HEK293 (cell line): ENCODE data around the gene ACAA1.

ENCODE experiments used
- CTCF ChIA-PET: fragments of 350-600 bp; formaldehyde crosslinking; extraction: SDS; loops from one replicate; lab custom pipeline; 2021; ENCODE audit warnings: antibody characterized with exemption; lab: Yijun Ruan, JAX
- POLR2A ChIA-PET: fragments of 300-600 bp; formaldehyde crosslinking; extraction: SDS; loops from one replicate; lab custom pipeline; 2020; ENCODE audit warnings: antibody characterized with exemption, inconsistent platforms; lab: Yijun Ruan, JAX
- H3K27ac ChIP-seq: fragments of 200-500 bp; sonication (Bioruptor generic); 2 replicates; pipeline ENCODE4 v1.5.1; 2014; ENCODE audit warnings: low read depth, low read length, control low read depth, inconsistent platforms; ENCODE audit errors: extremely low read depth
- H3K36me3 ChIP-seq, 2 experiments: fragments of 200-500 bp in 1 of 2; sonication (Bioruptor generic) in 1 of 2; 1 replicate in 1 of 2; 2 replicates in 1 of 2; pipeline ENCODE4 v1.5.1; 2014 to 2017; ENCODE audit warnings: inconsistent platforms in 2 of 2, low read length in 2 of 2; ENCODE audit not compliant: control insufficient read depth in 2 of 2, insufficient read depth in 1 of 2
- H3K4me1 ChIP-seq: fragments of 200-500 bp; sonication (Bioruptor generic); 2 replicates; pipeline ENCODE4 v1.5.1; 2014; ENCODE audit warnings: mild to moderate bottlenecking, low read length, inconsistent platforms; ENCODE audit not compliant: control insufficient read depth, insufficient read depth
- H3K4me3 ChIP-seq: 2 replicates; pipeline ENCODE4 v1.5.1; 2011; ENCODE audit warnings: low read depth, mild to moderate bottlenecking, control low read depth, low read length, moderate library complexity
- H3K9me3 ChIP-seq: fragments of 200-500 bp; sonication (Bioruptor generic); 2 replicates; pipeline ENCODE4 v1.5.1; 2014; ENCODE audit warnings: low read depth, low read length, inconsistent platforms; ENCODE audit not compliant: control insufficient read depth, insufficient read depth
- KLF7 ChIP-seq: fragments of 450-650 bp; formaldehyde crosslinking; IDR thresholded peaks from 2 replicates; pipeline ENCODE4 v1.5.1; 2016; ENCODE audit warnings: missing biosample characterization, missing genetic modification characterization, borderline replicate concordance
- MEIS1 ChIP-seq: sonication (generic); formaldehyde crosslinking; IDR thresholded peaks from 2 replicates; pipeline ENCODE4 v1.8.1; 2022; ENCODE audit warnings: missing genetic modification reagents, mild to moderate bottlenecking, borderline replicate concordance
- OVOL3 ChIP-seq: fragments of 450-650 bp; formaldehyde crosslinking; IDR thresholded peaks from 2 replicates; pipeline ENCODE4 v1.5.1; 2016; ENCODE audit warnings: missing biosample characterization, missing genetic modification characterization
- PBX3 ChIP-seq: sonication (generic); formaldehyde crosslinking; IDR thresholded peaks from 2 replicates; pipeline ENCODE4 v1.8.1; 2022; ENCODE audit warnings: mild to moderate bottlenecking, moderate library complexity, missing genetic modification reagents
- PRDM6 ChIP-seq: fragments of 450-650 bp; formaldehyde crosslinking; IDR thresholded peaks from 2 replicates; pipeline ENCODE4 v1.5.1; 2017; ENCODE audit warnings: missing biosample characterization, missing genetic modification characterization
- SALL2 ChIP-seq: fragments of 450-650 bp; formaldehyde crosslinking; IDR thresholded peaks from 2 replicates; pipeline ENCODE4 v1.5.0; 2017; ENCODE audit warnings: missing biosample characterization, mild to moderate bottlenecking, missing genetic modification characterization, borderline replicate concordance
- SCRT2 ChIP-seq: fragments of 450-650 bp; formaldehyde crosslinking; IDR thresholded peaks from 2 replicates; pipeline ENCODE4 v1.5.1; 2016; ENCODE audit warnings: missing biosample characterization, missing genetic modification characterization
- SETDB1 ChIP-seq: IDR thresholded peaks from one replicate; pipeline ENCODE4 v1.6.1; 2017; ENCODE audit warnings: mild to moderate bottlenecking, low read length, moderate library complexity, mixed read lengths; ENCODE audit not compliant: insufficient read length
- ZBTB1 ChIP-seq: fragments of 450-650 bp; formaldehyde crosslinking; IDR thresholded peaks from 2 replicates; pipeline ENCODE4 v1.5.1; 2016; ENCODE audit warnings: missing biosample characterization, missing genetic modification characterization
- ZFP3 ChIP-seq: fragments of 450-650 bp; formaldehyde crosslinking; IDR thresholded peaks from 2 replicates; pipeline ENCODE4 v1.5.1; 2016; ENCODE audit warnings: low read depth, missing biosample characterization, missing genetic modification characterization
- ZNF112 ChIP-seq: fragments of 450-650 bp; formaldehyde crosslinking; IDR thresholded peaks from 2 replicates; pipeline ENCODE4 v1.5.0; 2017; ENCODE audit warnings: missing biosample characterization, missing genetic modification characterization
- ZNF175 ChIP-seq: fragments of 450-650 bp; formaldehyde crosslinking; IDR thresholded peaks from 2 replicates; pipeline ENCODE4 v1.5.1; 2016; ENCODE audit warnings: missing biosample characterization, missing genetic modification characterization
- ZNF214 ChIP-seq: fragments of 450-650 bp; formaldehyde crosslinking; IDR thresholded peaks from 2 replicates; pipeline ENCODE4 v1.5.1; 2017; ENCODE audit warnings: missing biosample characterization, mild to moderate bottlenecking, missing genetic modification characterization, borderline replicate concordance
- ZNF239 ChIP-seq: fragments of 450-650 bp; formaldehyde crosslinking; IDR thresholded peaks from 2 replicates; pipeline ENCODE4 v1.5.1; 2016; ENCODE audit warnings: missing biosample characterization, missing genetic modification characterization
- ZNF366 ChIP-seq: fragments of 450-650 bp; formaldehyde crosslinking; conservative IDR thresholded peaks from 2 replicates; pipeline ENCODE4 v1.5.1; 2016; ENCODE audit warnings: missing biosample characterization, missing genetic modification characterization
- ZNF37A ChIP-seq: fragments of 450-650 bp; IDR thresholded peaks from 2 replicates; pipeline ENCODE4 v1.5.1; 2018; ENCODE audit warnings: missing biosample characterization, missing genetic modification characterization
- ZNF404 ChIP-seq: fragments of 450-650 bp; formaldehyde crosslinking; IDR thresholded peaks from 2 replicates; pipeline ENCODE4 v1.5.1; 2017; ENCODE audit warnings: missing biosample characterization, missing genetic modification characterization
- ZNF544 ChIP-seq: fragments of 450-650 bp; formaldehyde crosslinking; IDR thresholded peaks from 2 replicates; pipeline ENCODE4 v1.5.0; 2017; ENCODE audit warnings: missing biosample characterization, missing genetic modification characterization
- ZNF792 ChIP-seq: fragments of 450-650 bp; formaldehyde crosslinking; IDR thresholded peaks from 2 replicates; pipeline ENCODE4 v1.5.1; 2016; ENCODE audit warnings: missing biosample characterization, missing genetic modification characterization
- TF ChIP-seq, protein P1 (sequence below): fragments of 450-650 bp; IDR thresholded peaks from 2 replicates; pipeline ENCODE4 v1.5.1; 2018; ENCODE audit warnings: missing biosample characterization, missing genetic modification characterization
- TF ChIP-seq, protein P2 (sequence below): fragments of 450-650 bp; formaldehyde crosslinking; IDR thresholded peaks from 2 replicates; pipeline ENCODE4 v1.5.0; 2017; ENCODE audit warnings: missing biosample characterization, missing genetic modification characterization, borderline replicate concordance
- TF ChIP-seq, protein P3 (sequence below): fragments of 450-650 bp; formaldehyde crosslinking; IDR thresholded peaks from 2 replicates; pipeline ENCODE4 v1.5.1; 2016; ENCODE audit warnings: missing biosample characterization, missing genetic modification characterization

The ACAA1 gene

GRCh38 chr3:38119821-38120692, 16.9 kb downstream of the ACAA1 start:
- Histone ChIP-seq H3K36me3 (peaks cover 0 to 50% of the 10 kb centered on the region in 2 experiments; a peak in 2 of 3 replicates), H3K4me3 (no peak overlapping the region), H3K9me3 (no peaks in the 10 kb centered on the region), H3K4me1 (no peaks in the 10 kb centered on the region)
- POLR2A ChIA-PET = interaction anchor here (0.8 to 2.3 kb wide), 2 partner anchors 17 to 19 kb away, joined by 3 to 11 read pairs; partner anchors contain the start of gene ACAA1
- no peak for TF ChIP-seq ZNF239 (tag by site-specific recombination)
- TF ChIP-seq SCRT2 (tag by site-specific recombination) = no peak
- TF ChIP-seq SALL2 (tag by site-specific recombination) = no peak
- no peak for TF ChIP-seq ZNF214 (tag by site-specific recombination)
- no peak for TF ChIP-seq PBX3 (CRISPR knock-in tag)
- TF ChIP-seq, all 188 proteins: peak for 0
- CTCF ChIA-PET = interaction anchor here (1.4 kb wide), 1 partner anchor 227 kb away, joined by 8 read pairs; the partner anchor contains the start of gene XYLB
- H3K27ac ChIP-seq = no peak overlapping the region

GRCh38 chr3:38119248-38119544, 17.7 kb downstream of the ACAA1 start:
- Histone ChIP-seq H3K36me3 (peaks cover 0 to 42% of the 10 kb centered on the region in 2 experiments; a peak in 2 of 3 replicates), H3K4me3 (no peak overlapping the region), H3K9me3 (no peaks in the 10 kb centered on the region), H3K27ac (no peak overlapping the region), H3K4me1 (no peaks in the 10 kb centered on the region)
- ChIA-PET POLR2A (interaction anchor here (0.5 to 2.3 kb wide), 2 partner anchors 18 to 36 kb away, joined by 3 to 11 read pairs; partner anchors contain the start of gene ACAA1), CTCF (interaction anchor here (1.4 to 2.5 kb wide), 4 partner anchors 11 to 227 kb away, joined by 3 to 11 read pairs (median 6); partner anchors contain the start of gene XYLB)
- TF ChIP-seq ZNF404 (no peak), PRDM6 (tag by site-specific recombination) (no peak), SETDB1 (no peak), ZNF112 (tag by site-specific recombination) (no peak), ZNF792 (no peak), KLF7 (tag by site-specific recombination) (no peak), OVOL3 (tag by site-specific recombination) (no peak), ZNF175 (no peak), MEIS1 (CRISPR knock-in tag) (no peak), ZNF544 (no peak), ZNF37A (tag by site-specific recombination) (no peak), ZBTB1 (tag by site-specific recombination) (no peak), ZFP3 (tag by site-specific recombination) (no peak), ZNF366 (tag by site-specific recombination) (no peak)
- TF ChIP-seq, protein P1, sequence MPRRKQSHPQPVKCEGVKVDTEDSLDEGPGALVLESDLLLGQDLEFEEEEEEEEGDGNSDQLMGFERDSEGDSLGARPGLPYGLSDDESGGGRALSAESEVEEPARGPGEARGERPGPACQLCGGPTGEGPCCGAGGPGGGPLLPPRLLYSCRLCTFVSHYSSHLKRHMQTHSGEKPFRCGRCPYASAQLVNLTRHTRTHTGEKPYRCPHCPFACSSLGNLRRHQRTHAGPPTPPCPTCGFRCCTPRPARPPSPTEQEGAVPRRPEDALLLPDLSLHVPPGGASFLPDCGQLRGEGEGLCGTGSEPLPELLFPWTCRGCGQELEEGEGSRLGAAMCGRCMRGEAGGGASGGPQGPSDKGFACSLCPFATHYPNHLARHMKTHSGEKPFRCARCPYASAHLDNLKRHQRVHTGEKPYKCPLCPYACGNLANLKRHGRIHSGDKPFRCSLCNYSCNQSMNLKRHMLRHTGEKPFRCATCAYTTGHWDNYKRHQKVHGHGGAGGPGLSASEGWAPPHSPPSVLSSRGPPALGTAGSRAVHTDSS = no peak
- TF ChIP-seq, protein P2, sequence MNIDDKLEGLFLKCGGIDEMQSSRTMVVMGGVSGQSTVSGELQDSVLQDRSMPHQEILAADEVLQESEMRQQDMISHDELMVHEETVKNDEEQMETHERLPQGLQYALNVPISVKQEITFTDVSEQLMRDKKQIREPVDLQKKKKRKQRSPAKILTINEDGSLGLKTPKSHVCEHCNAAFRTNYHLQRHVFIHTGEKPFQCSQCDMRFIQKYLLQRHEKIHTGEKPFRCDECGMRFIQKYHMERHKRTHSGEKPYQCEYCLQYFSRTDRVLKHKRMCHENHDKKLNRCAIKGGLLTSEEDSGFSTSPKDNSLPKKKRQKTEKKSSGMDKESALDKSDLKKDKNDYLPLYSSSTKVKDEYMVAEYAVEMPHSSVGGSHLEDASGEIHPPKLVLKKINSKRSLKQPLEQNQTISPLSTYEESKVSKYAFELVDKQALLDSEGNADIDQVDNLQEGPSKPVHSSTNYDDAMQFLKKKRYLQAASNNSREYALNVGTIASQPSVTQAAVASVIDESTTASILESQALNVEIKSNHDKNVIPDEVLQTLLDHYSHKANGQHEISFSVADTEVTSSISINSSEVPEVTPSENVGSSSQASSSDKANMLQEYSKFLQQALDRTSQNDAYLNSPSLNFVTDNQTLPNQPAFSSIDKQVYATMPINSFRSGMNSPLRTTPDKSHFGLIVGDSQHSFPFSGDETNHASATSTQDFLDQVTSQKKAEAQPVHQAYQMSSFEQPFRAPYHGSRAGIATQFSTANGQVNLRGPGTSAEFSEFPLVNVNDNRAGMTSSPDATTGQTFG = no peak
- TF ChIP-seq, protein P3, sequence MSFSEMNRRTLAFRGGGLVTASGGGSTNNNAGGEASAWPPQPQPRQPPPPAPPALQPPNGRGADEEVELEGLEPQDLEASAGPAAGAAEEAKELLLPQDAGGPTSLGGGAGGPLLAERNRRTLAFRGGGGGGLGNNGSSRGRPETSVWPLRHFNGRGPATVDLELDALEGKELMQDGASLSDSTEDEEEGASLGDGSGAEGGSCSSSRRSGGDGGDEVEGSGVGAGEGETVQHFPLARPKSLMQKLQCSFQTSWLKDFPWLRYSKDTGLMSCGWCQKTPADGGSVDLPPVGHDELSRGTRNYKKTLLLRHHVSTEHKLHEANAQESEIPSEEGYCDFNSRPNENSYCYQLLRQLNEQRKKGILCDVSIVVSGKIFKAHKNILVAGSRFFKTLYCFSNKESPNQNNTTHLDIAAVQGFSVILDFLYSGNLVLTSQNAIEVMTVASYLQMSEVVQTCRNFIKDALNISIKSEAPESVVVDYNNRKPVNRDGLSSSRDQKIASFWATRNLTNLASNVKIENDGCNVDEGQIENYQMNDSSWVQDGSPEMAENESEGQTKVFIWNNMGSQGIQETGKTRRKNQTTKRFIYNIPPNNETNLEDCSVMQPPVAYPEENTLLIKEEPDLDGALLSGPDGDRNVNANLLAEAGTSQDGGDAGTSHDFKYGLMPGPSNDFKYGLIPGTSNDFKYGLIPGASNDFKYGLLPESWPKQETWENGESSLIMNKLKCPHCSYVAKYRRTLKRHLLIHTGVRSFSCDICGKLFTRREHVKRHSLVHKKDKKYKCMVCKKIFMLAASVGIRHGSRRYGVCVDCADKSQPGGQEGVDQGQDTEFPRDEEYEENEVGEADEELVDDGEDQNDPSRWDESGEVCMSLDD (tag by site-specific recombination) = no peak
